Embryonic facial prominence (tissue), 1 donor: Measurements from ENCODE around the gene MLLT6.
"Not testable (repeated sequence)": the region's sequence is repeated elsewhere in the genome, so short reads cannot be mapped to it uniquely, and the experiment has no call there.

Source experiments
- DNase-seq: peaks from one replicate; pipeline ENCODE4 v3.0.0-alpha.2; 2016; ENCODE audit errors: extremely low spot score

MLLT6 gene

GRCh38 chr17:38726145-38726544 is 21.1 kb downstream of the MLLT6 start:
- not testable (repeated sequence) for DNase-seq

DNA sequence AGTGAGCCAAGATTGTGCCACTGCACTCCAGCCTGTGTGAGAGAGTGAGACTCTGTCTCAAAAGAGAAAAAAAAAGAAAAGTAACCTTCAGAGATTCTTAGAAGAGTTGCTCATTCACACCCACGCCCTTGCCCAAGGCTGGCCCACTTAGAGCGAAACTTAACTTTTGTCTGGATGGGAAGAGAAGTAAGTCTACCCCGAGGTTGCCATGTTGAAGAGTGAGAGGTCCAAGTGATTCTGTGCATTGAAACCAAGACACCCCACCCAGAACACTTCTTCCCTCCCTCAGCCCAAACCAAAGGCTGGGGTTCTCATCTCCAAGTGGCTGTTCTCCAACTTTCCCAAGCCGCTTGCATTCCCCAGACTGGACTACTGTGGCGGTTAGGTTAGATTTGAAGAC is 22.7 kb downstream of the MLLT6 start:
- no peak for DNase-seq

DNA sequence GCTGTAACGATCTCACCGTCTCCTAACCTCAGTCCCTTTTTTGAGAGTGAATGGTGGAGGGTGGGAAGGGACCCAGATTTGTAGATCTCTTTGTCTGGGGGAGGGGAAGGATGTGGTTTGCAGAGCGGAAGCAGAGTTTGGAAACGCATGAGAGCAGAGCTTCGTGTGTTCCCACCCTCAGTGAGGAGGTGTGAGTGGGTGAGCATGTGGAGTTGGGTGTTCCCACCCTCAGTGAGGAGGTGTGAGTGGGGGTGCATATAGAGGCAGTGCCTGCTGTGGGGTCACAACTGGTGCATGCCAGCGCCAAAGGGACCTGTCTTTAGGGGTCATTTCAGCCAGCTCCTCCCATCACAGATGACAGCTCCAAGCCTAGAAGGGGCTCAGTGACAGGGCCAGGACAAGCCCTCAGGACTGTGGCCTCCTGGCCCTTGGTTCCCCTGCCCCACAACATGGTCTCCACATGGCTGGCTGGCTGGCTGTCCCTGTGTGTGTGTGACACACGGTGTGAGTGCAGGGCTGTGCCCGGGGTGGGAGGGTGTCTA is 23.3 kb downstream of the MLLT6 start:
- no peak for DNase-seq

- no peak for DNase-seq
Observed at GRCh38 chr17:38729368-38729885, 24.4 kb downstream of the MLLT6 start.

DNA sequence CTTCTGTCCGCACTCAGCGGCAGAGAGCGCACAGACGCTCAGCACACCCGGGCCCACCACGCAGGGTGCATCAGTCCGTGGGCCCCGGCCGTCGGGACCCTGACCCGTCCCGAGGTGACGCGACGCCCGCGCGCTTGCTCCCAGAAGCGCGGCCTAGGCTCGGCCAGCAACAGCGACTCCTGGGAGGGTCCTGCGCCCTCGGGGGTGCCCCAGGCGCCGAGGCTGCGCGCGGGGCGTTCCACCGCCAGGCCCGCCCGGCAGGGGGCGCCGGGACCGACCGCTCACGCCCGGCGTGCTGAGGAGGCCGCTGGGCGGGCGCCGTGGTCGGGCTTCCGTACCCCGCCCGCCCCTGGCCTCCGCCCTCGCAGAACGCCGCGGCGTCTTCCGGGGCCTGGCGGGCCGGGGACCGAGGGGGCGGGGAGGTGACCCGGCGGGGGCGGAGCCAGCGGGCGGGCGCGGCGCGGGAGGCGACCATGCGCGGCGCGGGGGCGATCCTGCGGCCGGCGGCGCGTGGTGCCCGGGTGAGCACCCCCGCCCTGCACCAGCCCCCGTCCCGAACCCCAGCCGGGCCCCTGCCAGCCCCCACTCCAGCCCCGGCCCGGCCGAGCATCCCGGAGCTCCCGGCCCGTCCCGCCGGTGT is 24.9 kb downstream of the MLLT6 start, which contains the start of gene CISD3:
Gene CISD3, plus strand, starts transcription at position 456 of the 640 bp plus-strand sequence. Its CDS starts 18 bp downstream, at position 474.
- no peak for DNase-seq

DNA sequence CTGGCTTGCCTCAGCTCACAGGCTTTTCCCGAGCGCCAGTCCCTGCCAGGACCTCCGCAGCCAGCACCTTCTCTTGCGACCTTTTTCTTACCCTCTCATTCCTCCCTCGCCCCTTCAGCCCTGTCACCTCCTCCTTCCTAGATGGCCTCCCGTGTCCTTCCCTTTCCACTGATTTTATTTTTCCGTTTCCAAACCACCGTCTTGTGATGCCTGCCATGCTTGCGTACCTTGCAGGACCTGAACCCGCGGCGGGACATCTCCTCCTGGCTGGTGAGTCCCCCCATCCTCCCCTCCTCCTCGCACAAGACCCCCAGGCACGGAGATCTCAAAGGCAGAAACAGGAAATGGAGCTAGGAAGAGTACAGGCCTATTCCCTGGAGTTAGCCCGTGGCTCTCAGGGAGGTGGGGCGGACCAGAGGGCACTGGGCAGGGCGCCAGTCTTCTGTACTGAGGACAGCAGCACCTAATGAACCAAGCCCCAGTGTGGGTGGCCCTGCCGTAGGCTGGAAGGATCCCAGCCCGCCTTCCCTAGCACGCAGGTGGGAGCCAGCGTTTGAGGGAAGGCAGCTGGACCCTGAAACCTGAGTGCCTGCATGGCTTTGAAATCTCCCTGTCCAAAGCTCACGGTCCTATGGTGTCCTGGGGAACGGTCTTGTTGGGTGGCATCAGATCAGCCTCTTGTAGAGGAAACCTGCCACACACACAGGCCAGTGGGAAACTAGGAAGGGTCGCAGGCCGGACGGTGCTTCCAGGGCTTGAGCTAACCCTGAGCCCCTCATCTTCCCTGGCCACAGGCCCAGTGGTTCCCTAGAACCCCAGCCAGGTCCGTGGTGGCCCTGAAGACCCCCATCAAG is 25.7 kb downstream of the MLLT6 start:
- DNase-seq: no peak

- DNase-seq: no peak
Observed at GRCh38 chr17:38731526-38732294, 26.6 kb downstream of the MLLT6 start.

DNA sequence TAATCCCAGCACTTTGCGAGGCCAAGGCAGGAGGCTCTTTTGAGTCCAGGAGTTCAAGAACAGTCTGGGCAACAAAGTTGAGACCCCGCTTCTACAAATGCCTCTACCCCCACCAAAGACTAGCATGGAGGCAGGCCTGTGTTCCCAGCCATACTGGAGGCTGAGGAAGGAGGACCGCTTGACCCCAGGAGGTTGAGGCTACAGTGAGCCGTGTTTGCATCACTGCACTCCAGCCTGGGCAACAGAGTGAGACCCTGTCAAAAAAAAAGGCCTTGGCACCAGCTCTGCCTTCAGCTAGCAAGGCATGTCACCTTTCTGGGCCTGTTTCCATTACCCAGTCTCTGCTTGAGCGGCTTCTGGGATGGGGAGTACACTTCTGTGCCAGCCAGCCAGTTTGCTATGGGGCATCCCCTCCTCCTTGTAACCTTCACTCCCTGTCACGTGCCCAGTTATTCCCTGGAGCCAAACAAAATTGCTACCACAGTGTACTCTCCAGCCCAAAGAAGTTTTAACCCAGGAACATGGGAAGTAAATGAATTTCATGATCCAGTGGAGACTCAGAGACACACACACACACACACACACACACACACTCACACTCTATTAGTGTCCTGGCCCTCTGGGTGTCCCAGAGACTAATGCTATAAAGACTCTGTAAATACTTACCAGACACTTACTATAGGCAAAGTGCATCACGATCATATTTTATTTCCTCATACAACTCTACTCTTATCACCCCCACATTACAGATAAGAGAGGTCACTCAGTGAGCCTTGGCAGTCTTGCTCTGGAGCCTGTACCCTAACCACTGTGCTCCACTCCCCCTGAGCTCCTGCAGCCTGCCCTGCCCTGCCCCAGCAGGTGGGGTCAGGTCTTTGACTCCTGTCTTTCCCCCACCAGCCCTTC is 27.6 kb downstream of the MLLT6 start:
- no peak for DNase-seq

DNA sequence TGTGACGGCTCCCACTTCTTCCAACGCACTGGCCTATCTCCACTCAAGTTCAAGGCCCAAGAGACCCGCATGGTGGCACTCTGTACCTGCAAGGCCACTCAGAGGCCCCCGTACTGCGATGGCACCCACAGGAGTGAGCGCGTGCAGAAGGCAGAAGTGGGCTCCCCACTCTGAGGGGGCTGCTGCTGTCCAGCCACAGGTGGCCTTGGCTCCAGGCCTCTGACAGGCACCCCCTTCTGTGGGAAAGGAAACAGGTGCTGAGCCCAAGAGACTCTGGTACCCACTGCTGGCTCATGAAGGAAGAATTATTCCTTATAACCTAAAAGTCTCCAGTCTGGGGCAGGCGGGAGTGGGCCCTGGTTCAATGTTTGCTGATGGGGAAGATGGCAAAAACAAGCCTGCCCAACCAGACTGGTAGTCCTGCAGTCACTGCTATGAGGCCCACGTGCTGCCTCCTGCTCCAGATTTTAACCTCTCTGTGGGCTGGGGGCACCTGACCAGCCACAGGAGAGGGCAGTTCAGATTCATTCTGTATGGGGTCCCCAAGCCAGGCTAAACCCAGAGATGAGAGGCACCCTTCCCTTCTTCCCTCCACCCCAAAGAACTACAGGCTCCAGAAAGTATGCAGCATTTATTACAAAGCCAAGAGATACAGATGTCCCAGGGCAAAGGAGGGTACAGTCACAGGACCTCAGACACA is 28.4 kb downstream of the MLLT6 start:
- no peak for DNase-seq

- DNase-seq: no peak
Observed at GRCh38 chr17:38733982-38734973, 29.2 kb downstream of the MLLT6 start.

GRCh38 chr17:38735161-38735997 is 30.3 kb downstream of the MLLT6 start:
- DNase-seq: no peak

GRCh38 chr17:38738007-38738662 is 33.1 kb downstream of the MLLT6 start:
- DNase-seq: no peak

DNA sequence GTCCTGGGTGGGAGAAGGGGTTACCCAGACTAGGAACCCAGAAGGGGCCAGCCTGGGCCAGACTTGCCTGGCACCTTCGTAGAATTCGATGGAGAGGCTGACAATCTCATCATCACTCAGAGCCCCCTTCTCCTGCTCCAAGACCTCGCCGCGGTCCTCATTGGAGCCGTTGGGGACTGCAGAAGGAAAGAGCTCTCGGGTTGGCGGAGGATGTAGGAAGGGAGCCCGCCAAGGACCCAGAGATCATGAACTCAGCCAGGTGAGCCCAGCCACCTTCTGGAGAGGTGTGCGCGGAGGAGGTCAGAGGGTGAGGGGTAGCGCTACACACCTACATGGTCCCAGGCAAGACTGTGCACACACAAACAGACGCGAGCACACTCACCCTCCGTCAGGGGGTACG is 33.6 kb downstream of the MLLT6 start:
- DNase-seq: no peak

DNA sequence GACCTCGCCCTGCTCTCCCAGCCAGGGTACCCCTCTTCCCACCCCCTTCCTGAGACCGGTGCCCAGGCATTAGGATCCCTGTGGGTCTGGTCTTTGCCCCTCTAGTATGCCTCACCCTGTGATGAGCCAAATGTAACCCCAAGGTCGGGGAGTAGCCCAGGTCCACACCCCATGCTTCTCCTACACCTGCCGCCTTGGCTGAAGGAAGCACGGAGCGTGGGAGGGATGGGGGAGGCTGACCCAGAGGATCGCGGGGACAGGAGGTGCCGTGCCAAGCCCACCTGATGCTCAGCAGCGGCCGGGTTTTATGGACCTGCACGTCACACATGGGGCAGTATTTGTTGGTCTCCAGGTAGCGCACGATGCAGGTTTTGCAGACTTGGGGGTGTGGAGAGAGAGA is 34.2 kb downstream of the MLLT6 start:
- no peak for DNase-seq

GRCh38 chr17:38740044-38740443 is 35.0 kb downstream of the MLLT6 start:
- no peak for DNase-seq

GRCh38 chr17:38740806-38741205 is 35.7 kb downstream of the MLLT6 start:
- no peak for DNase-seq

DNA sequence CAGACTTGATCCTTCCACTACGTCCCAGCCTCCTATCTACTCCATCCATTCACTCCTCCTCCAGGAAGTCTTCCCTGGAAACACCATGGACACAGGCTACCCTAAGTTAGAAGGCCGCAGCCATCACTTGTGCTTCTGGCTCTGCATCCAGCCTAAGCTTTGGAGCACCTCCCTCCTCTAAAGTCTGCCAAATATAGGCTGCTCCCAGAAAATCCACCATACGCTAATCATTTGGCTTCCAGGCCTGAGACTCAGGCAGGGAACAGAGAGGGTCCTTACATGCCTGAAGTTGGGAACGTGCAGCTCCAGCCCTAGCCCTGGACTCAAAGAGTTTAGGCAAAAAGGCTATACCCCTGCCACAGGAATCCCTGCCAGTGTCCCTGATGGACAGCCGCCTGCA is 36.4 kb downstream of the MLLT6 start:
- no peak for DNase-seq
